ENCODE results near the gene MSL1.
A peak's percentile ranks its signal among the peaks of the same experiment; 100 is the strongest.

DNA sequence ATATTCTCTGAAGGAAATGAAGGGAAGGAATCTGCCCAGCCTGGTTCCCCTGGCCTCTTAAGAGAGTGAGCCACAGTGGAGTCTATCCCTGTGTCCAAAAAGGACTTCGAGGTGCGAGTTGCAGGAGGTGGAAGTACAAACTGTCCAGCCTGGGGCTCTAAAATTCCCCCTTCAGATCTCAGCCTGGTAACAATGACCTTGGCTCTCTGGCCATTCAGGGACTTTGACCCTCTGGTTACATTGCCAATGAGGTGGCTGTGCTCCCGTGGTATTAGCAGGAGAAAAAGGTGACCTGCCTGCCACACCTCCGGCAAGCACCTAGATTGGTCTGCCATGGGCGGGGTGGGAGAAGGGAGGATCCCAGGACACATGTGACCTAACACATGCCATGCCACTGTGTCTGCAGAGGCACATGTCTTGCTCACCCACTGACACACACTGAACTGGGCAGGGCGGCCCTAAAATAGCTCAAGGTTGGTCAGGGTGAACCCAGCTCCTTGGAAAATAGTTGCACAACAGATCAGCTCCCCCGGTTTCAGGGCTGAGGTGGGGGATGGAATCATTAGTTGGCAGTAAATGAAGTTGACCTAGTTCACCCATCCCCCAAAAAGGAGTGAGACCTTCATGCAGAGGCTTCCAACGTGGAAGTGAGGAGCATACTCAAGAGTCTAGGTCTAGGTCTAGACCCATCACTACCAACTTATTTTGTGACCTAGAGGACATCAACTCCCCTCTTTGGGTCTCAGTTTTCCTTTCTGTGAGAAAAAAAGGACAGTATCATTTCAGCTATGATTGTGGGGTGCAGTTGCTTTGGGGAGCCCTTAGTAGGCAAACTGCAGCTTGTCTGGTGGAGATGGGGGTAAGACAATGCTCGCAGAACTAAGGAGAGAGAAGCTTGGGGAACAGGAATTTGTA is 23.6 kb upstream of the MSL1 start:
- TF ChIP-seq CSRNP3 (CRISPR knock-in tag; IDR thresholded peaks at IDR 0.05) (no peak), RARB (CRISPR knock-in tag; IDR thresholded peaks at IDR 0.05) (no peak), ZNF565 (CRISPR knock-in tag; conservative IDR thresholded peaks at IDR 0.05; ENCODE audit: low read depth) (0 out of 2 replicates have a peak, but pooled peaks have one; percentile 41)
